Gastrocnemius medialis (tissue), 4 donors: ENCODE data around the gene PIEZO1. TPM values are rescaled to one million over a fixed set of nuclear protein-coding genes. Genes with fewer than 3 reads are reported as not detected.

Experiments
- ATAC-seq, 2 donors: fragments of 150-250 bp; one replicate each; pipeline ENCODE4 v1.9.1; 2016
- DNase-seq, 2 donors: peaks; one replicate each; pipeline ENCODE4 v3.0.0-alpha.2; 2019
- H3K27ac ChIP-seq, 4 donors: fragments of 200-600 bp; sonication (generic); 1 replicate in 1 of 4; 2 replicates in 3 of 4; pipeline ENCODE4 v1.5.1; 2016 to 2018; ENCODE audit warnings: mild to moderate bottlenecking in 2 of 4, moderate library complexity in 1 of 4
- H3K27me3 ChIP-seq, 3 donors: fragments of 200-600 bp; sonication (generic) in 2 of 3; 1 replicate in 1 of 3; 2 replicates in 2 of 3; pipeline versions ENCODE4 v1.5.1 to v1.6.0; 2016 to 2019; ENCODE audit warnings: mild to moderate bottlenecking in 1 of 3, moderate library complexity in 1 of 3
- H3K36me3 ChIP-seq, 2 donors: fragments of 200-600 bp; sonication (generic) in 1 of 2; one replicate each; pipeline ENCODE4 v1.5.1; 2017 to 2018
- H3K4me1 ChIP-seq, 2 donors: fragments of 200-600 bp; sonication (generic) in 1 of 2; one replicate each; pipeline ENCODE4 v1.5.1; 2016 to 2017; ENCODE audit warnings: mild to moderate bottlenecking in 2 of 2
- H3K4me3 ChIP-seq, 4 donors: fragments of 200-600 bp; sonication (generic) in 3 of 4; 1 replicate in 1 of 4; 2 replicates in 3 of 4; pipeline ENCODE4 v1.5.1; 2016 to 2019; ENCODE audit warnings: mild to moderate bottlenecking in 2 of 4
- H3K9me3 ChIP-seq, 3 donors: fragments of 200-600 bp; sonication (generic) in 2 of 3; 1 replicate in 1 of 3; 2 replicates in 2 of 3; pipeline ENCODE4 v1.5.1; 2016 to 2019
- CTCF ChIP-seq, 5 experiments: fragments of 450-650 bp in 3 of 5; fragments of 200-600 bp in 2 of 5; sonication (generic) in 2 of 5; IDR thresholded peaks in 4 of 5; conservative IDR thresholded peaks in 1 of 5; 1 replicate in 4 of 5; 2 replicates in 1 of 5; pipeline ENCODE4 v1.5.1; 2016 to 2019; ENCODE audit warnings: antibody characterized with exemption in 5 of 5, mild to moderate bottlenecking in 3 of 5, moderate library complexity in 3 of 5
- POLR2A ChIP-seq, 2 donors: fragments of 450-650 bp; IDR thresholded peaks; one replicate each; pipeline ENCODE4 v1.6.1; 2017; ENCODE audit warnings: antibody characterized with exemption in 2 of 2, mild to moderate bottlenecking in 2 of 2, moderate library complexity in 2 of 2
- in situ Hi-C, 4 donors: fragments of 200-750 bp; cut with MboI; loops; one replicate each; pipeline versions ENCODE4 v1.15.0 to v1.8.0; 2017; ENCODE audit warnings: low sequenced_read_pairs in 4 of 4
- intact Hi-C: fragments of 100-400 bp; cut with DNase I; formaldehyde crosslinking; loops from one replicate; pipeline ENCODE4 v1.15.1; 2023; ENCODE audit warnings: low total_unique reads
- total RNA-seq, 4 donors: library from RNA; depleted of rRNA; stranded (reverse); fragments of >200 nt; gene quantifications; one replicate each; pipeline versions ENCODE4 v1.1.0 to v1.2.3, GENCODE V29; 2016

PIEZO1 gene
- total RNA-seq, 4 donors from 2014 or later: 9.0 to 37.0 (median 16.5) TPM

DNA sequence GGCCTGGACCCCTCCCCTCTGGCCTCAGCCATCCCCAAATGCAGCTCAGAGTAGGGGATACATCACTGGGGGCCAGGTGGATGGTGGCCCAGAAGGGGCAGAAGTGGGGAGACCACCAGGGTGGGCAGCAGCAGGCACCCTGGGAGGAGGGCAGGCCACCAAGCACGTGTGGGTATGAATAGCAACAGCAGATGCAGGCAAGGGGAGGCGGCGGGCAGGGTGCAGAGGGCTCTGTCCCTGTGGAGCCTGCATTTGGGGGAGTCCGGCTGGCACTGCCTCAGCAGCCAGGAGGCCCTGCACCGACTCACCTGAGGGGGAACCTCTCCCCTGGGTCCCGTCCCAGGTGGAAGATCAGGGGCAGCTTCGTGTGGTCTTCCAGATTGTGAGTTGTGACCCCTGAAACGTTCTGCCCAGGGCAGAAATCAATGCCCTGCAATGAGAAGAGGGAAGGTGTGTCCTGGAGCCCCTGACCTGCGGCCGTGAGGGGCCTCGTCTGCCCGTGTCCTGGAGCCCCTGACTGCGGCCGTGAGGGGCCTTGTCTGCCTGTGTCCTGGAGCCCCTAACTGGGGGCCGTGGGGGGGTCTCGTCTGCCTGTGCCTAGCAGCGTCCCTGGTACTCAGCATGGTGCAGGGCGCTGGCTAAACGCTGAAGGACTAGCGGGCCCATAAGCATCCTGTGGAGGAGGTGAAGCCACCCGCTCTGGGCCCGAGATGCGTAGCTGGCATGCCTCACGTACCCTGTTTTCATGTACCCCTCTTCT, 37.4 kb upstream of the PIEZO1 start:
- Histone ChIP-seq H3K36me3 (peaks cover 0 to 11% of the 10 kb centered on the region in 2 donors), H3K27me3 (no peaks in the 10 kb centered on the region), H3K27ac (no peak overlapping the region), H3K9me3 (no peaks in the 10 kb centered on the region), H3K4me1 (no peaks in the 10 kb centered on the region), H3K4me3 (no peak overlapping the region)
- intact Hi-C loops: no loop called here
- no peak for TF ChIP-seq CTCF (IDR thresholded peaks at IDR 0.05 in 4 of 5, conservative IDR thresholded peaks at IDR 0.05 in 1 of 5)
- no peak for TF ChIP-seq POLR2A (IDR thresholded peaks at IDR 0.05)
- in situ Hi-C loops: no loop called here
- ATAC-seq: no peak
- DNase-seq: no peak

DNA sequence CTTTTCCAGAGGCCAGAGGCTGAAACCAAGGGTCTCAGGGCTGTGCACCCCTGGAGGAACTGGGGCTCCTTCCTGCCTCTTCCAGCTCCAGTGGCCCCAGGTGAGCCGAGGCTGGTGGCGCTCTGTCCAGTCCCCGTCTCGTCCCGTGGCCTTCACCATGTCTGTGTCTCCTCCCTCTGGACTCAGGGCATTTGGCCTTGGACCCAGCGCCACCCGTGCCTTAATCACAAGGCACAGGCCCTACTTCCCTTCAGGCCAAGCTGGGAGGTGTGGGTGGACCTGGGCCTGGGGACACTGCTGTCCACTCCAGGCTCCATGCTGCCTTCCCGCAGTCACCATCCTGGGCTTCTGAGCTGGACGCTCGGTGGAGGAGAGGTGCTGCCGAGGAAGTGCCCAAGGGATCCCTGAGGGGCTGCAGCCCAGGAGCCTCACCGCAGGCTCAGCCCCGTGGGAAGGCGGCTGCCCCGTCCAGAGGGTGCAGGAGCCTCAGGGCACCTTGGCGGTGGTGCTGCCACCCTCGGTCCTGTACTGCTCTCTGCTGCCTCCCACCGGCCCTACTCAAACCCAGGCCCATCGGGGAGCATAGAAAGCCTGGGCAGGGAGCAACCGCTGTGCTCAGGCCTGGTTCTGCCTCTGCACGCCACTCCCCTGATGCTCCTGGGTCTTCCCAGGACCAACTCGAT, 36.3 kb upstream of the PIEZO1 start:
- Histone ChIP-seq H3K4me1 (no peaks in the 10 kb centered on the region), H3K9me3 (no peaks in the 10 kb centered on the region), H3K4me3 (no peak overlapping the region), H3K36me3 (peaks cover 0 to 11% of the 10 kb centered on the region in 2 donors), H3K27me3 (no peaks in the 10 kb centered on the region), H3K27ac (no peak overlapping the region)
- DNase-seq: no peak
- in situ Hi-C loops (no loop called here), intact Hi-C loops (no loop called here)
- ATAC-seq: no peak
- no peak for TF ChIP-seq CTCF (IDR thresholded peaks at IDR 0.05 in 4 of 5, conservative IDR thresholded peaks at IDR 0.05 in 1 of 5)
- no peak for TF ChIP-seq POLR2A (IDR thresholded peaks at IDR 0.05)

GRCh38 chr16:88820385-88821025, 35.5 kb upstream of the PIEZO1 start:
- intact Hi-C loops: no loop called here
- ATAC-seq: no peak
- no peak overlapping the region for H3K27ac ChIP-seq
- no peak for DNase-seq
- H3K4me3 ChIP-seq: no peak overlapping the region
- no peaks in the 10 kb centered on the region for H3K9me3 ChIP-seq
- H3K27me3 ChIP-seq: no peaks in the 10 kb centered on the region
- H3K4me1 ChIP-seq: peaks cover 0 to 3% of the 10 kb centered on the region in 2 donors
- H3K36me3 ChIP-seq: peaks cover 0 to 11% of the 10 kb centered on the region in 2 donors
- no peak for TF ChIP-seq POLR2A (IDR thresholded peaks at IDR 0.05)
- TF ChIP-seq CTCF (IDR thresholded peaks at IDR 0.05 in 4 of 5, conservative IDR thresholded peaks at IDR 0.05 in 1 of 5): no peak
- in situ Hi-C loops: no loop called here

DNA sequence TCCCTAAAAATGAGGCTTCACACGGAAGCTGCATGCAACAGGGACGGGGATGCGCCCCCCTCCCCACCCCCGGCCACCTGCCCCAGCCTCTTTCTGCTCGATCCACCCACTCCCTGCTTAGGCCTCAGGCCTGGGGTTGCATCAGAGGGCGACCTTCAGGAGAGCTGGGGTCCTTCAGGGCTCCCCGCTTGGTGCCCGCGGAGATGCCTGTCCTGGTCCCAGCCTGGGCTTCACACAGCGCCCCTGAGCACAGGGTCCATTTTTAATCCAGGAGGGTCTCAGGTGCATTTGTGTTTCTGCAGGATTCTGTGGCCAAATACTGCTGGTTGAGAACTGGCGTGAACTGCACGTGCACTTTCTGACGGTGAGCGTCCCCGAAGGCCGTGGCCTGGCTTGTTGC, 34.1 kb upstream of the PIEZO1 start:
- TF ChIP-seq CTCF (IDR thresholded peaks at IDR 0.05 in 4 of 5, conservative IDR thresholded peaks at IDR 0.05 in 1 of 5) (no peak), POLR2A (IDR thresholded peaks at IDR 0.05) (no peak)
- Histone ChIP-seq H3K27ac (no peak overlapping the region), H3K4me1 (peaks cover 0 to 3% of the 10 kb centered on the region in 2 donors), H3K36me3 (peaks cover 0 to 7% of the 10 kb centered on the region in 2 donors), H3K9me3 (no peaks in the 10 kb centered on the region), H3K4me3 (no peak overlapping the region), H3K27me3 (no peaks in the 10 kb centered on the region)
- no peak for ATAC-seq
- intact Hi-C loops (loop anchor here (10.0 kb wide), 2 partner anchors 276 to 954 kb away; partner anchors contain the start of genes ACSF3 and SLC7A5), in situ Hi-C loops (no loop called here)
- no peak for DNase-seq
